ENCODE results near the gene ABCG1.
A peak's percentile ranks its signal among the peaks of the same experiment; 100 is the strongest.

ABCG1 gene

DNA sequence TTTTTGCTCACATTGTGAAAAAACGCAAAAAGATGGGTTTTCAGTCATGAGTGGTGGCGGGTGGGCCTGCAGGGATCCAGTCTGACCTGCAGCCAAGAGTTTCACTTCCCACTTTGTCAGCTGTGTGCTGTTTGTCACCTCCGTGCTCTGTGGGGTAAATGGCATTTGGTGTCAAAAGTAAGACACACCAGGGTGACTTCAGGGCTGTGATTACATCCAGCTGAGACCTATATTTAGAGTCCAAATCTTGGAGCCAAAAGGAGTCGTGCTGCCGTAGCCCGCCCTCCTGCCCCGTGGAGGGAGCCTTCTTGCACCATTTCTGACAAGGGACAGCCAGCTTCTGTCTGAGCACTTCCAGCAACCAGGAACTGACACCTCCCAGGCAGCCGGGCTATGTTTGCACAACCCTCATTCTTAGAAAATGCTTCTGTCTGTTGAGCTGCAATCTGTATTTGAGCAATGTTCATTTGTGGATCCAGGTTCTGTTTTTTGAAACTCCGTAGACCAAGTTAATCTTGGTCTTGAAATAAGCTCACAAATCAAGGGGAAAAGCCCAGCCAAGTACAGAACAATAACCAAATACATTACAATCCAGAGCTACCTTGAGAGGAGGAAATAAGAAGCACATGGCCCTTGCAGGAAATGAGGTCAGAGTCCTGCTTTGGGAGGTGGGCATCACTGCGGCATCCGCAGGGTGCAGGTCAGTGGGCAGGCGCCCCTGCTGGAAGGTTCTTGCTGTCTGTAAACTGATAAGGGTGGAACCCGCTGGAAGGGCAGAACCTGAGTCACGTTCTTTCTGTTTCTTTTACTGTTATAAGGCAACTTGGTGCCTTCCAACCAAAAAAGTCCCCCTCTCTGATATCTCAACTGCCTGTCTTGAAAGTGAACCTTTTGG lies 14.4 kb downstream of the ABCG1 start:
- peak; percentile 24 to 53 for DNase-seq

DNA sequence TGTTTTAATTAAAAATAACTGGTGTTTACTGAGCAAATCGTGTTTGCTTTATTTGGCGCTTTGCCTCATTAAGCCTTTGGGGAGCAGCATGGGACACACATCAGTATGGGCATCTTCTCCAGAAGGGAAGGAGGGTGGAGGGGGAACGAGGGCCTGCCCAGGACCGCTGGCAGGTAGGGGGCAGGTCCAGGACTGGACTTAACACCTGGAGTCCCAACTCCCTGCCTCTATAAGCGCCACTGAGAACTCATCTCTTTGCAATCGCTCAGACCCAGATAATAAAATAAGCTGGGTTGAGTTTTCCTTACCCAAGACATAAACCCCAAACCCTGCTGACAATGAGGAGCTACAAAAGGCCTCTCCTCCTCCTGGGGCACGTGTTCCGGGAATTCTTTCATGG lies 15.1 kb downstream of the ABCG1 start:
- DNase-seq, result no peak

DNA sequence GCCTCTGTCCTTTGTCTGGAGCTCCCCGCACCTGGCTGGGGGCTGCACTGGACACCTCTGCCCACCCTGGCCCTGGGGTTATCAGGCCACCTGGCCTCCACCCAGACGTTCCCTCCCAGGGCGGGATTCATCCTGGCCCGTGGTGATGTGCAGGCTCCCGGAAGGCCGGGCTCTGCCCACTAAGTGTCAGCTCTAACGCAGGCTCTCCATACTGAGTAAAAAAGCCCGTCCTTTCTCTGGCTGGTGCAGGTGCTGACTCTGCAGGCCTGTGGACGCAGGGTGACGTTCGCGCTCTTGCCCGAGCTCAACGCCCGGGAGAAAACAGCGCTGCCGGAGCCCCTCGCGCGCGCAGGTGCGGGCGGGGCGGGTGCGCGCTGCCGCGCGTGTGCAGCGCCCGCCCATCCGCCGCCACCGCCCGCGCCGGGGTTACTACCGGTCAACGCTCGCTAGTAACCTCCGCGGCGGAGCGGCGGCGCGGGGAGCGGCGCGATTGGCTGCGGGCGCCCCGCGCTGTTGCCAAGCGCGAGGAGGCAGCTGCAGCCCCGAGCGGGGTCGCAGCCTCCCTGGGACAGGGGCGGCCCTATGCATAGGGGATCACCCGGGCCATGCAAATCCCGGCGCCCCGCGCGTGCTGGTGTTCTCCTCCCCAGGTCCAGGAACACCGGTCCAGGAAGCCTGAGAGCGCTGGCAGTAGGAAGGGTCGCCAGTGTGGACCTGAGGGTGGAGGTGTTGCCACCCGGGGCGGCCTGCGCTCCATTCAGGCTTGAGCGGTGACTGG lies 15.7 kb downstream of the ABCG1 start:
- DNase-seq, result peak in 1 of 2 experiments; percentile 32

DNA sequence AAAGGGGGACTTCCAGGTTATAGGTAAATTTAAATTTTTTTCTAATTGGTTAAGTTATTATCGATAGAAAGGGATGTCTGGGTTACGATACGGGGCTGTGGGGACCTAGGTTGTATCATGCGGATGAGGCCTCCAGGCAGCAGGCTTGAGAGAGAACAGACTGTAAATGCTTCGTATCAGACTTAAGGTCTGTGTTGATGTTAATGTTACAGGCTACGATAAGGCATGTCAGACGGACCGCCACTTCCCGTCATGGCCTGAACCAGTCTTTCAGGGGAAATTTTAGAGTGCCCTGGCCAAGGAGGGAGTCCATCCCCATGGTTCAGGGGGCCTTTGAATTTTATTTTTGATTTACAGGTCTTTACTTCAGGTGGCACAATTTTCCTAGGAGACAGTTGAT lies 16.7 kb downstream of the ABCG1 start:
- no peak for DNase-seq

DNA sequence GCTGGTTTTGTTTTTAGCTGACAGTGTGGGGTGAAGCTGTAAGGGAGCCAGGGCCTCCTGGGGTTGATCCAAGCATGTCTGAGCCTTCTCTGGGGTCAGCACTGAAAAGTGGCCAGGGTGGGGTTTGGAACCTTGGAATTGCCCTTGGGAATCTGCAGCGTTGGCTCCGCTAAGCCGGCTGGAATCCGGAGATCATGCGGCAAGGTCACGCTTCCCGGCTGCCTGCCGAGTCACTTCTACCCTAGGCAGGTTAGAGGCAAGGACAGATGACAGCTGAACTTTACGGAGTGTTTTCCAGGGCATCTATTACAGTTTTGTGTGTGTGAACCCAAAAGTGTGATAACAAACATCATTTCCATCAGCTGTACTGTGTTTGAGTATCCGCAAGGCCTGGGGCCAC lies 17.1 kb downstream of the ABCG1 start:
- DNase-seq, result no peak

DNA sequence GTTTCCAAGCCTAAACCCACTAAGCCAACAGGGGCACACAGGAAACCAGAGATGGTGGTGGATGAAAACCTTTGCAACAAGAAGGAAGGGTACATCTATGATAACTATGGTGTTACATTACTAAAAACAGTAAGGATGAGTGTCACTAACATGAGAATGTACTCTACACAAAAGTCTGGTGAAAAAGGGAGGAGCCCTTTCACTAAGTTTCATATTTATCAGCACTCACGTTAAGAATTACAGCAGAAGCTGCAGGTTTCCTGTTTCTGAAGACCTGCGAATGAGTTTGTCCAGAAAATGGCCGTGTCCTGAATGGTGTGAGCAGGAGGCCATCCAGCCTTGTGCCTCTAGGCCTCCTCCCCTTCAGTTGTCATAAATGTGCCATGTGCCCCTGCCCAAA lies 17.8 kb downstream of the ABCG1 start:
- DNase-seq, result no peak

DNA sequence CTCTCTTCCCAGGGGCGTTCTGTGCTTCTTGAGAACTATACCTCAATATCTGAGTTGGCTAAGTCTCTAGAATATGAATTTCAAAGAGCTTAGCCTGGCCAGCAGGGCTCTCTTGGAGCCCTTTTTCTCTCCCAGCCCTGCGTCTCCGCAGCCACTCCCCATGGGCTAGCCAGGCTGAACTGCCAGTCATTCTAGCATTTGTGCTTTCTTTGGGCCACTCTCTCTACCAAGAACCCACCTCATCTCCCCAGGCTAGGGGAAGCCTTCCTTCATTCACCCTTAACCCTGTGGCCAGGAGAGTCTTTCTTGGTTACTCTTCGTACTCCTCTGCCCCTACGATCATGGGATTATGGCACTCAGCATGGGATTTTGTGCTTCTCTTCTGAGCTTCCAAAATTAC lies 18.2 kb downstream of the ABCG1 start:
- no peak for DNase-seq

DNA sequence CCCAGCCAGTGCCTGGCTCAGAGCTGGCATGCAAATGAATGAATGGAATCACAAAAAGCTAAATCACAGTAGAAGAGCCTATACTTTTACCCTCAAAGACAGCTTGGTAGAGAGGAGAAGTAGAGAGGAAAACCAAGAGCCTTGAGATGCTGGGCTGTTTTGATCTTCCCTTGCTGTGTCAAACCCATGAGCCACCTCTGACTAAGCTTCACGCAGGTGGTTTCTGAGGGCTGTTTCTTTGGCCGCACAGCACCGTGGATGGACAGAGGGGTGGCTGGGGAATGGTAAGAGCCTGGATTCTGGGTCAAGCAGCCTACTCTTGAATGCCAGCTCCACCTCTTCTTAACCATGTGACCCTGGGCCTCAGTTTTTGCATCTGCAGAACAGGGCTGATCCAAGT lies 18.6 kb downstream of the ABCG1 start:
- no peak for DNase-seq

DNA sequence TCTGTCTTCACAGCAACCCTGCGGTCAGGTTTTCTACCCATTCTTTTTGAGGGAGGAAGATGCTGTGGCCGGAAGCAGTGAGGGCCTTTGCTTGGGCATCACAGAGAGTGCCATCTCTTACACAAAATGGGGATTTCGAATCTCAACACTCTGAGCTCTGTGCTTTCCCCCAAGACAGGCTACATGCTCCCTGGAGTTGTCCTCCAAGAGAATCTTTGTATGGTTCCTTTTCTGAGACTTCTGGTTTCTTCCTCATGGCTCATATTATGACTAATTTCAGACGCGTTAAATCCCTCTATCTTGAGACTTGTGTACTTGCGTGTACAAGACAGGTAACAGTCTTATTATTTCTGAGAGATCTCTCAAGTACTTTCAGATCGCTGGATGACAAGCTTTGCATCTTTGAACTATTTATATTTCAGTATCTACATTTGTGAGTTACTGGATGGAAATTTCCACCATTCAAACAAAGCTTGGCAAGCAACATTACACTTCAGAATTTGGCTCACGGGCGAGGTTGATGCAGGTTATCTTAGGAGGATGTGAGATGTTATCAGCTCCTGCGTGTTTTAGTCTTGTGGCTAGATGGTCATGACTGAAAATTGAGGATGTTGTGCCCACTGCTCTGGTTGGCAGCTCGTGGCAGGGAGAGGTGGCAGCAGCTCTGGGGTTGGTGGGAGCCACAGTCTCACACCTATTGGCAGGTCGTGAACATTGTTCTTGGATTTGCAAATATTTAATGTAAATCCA lies 19.4 kb downstream of the ABCG1 start:
- no peak for DNase-seq

DNA sequence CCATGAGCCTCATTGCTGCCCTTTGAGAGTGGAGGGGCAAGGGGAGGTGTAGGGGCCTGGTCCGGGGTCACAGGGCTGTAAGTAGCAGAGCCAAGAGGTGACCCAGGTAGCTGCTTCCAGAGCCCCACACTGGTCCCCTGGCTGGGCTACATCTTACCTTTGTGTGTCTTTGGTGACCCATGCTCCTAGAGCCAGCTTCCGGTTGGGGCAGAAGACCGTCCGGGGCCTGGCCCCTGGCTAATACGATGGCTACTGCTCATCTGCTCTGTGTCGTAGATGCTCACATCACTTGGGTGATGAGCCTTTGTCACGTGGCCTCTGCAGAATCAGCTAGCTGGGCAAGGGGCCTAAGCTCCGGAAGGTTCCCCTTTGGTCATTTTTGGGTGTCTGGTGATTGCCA lies 20.6 kb downstream of the ABCG1 start:
- DNase-seq, result no peak

DNA sequence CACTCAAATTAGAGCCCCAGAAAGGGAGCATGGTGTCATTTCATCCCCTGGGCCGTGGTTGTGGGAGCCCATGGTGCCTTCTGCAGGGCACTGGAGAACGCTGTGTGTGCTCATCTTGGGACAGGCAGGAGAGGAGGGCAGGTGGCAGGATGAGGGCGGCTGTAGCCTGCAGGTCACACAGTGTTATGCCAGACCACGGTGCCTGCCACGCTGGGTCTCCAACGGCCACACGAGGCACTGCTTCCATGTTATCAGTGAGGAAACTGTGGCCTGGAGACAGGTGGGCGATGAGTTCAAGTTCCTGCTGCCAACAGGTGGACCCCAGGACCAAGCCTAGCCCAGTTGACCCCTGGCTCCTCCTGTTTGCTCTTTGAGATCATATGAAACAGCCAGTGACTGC lies 21.0 kb downstream of the ABCG1 start:
- DNase-seq, result no peak

DNA sequence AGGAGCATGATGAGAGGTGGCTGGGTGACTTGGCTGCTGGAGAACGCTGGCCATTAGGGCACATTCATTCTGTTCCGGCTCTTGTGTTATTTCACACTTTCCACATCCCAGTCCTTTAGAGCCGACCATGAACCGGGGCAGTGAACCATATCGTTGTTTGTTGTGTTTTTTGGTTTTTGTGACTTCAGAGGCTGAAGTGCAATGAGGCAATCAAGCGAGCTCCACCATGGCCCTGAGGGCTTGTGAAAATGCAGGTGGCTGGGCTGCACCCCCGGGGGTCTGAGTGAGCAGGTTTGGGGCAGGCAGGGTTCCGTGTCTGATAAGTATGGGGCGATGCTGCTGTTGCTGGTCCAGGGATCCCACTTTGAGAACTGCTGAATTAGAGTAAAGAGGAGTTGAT lies 23.7 kb downstream of the ABCG1 start:
- no peak for DNase-seq

DNA sequence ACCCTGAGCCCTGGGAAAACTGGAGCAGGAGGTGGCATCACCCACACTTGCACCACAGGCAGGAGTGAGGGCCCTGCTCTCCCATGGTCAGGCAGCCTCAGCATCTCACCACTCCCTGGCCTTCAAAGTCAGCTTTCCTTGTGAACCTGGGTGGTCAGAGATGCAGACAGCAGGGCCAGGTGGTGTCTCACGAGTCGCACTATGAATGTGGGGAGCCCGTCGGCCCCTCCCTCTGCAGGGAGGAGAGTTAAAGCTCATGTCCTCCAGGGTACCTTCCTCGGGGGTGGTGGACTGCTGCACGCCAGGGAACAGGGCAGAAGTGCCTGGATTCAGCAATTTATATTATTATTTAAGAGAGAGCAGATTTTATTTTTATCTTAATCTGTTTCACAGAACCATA lies 24.1 kb downstream of the ABCG1 start:
- DNase-seq, result no peak

DNA sequence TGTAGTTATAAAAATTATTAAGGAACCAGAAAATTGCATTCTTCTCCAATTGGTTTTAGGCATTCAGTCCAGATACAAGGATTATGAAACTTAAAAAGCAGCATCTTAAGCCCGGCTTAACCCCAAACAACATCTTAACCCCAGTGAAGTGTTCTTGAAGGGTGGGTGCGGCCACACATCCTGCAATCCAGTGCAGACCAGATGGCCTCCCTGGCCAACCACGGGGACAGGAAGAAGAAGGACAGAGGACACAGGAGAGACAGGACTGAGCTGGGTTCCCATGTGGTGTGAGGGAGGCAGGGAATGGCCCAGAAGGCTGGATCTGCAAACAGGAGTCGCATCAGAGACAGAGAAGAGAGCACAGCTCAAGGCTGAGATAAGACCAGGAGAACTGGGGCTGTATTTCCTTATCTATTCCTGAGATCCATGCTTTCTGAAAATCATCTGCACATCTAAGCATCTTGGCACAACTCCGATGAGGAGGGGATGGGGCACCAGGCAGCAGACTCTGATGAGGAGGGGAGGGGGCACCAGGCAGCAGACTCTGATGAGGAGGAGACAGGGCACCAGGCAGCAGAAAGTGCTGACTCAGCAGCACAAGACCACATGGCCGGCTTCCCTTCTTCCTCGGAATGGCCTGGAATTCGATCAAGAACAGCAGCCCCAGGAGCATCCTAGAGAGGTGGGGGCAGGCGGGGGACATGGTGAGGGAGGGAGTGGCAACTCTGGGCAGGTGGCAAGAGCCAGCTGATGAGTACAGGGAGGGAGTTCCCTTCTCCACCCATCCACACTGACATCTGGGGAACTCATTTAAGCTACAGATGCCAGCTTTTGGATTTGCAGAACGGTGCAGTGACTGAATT lies 26.6 kb downstream of the ABCG1 start:
- no peak for DNase-seq

DNA sequence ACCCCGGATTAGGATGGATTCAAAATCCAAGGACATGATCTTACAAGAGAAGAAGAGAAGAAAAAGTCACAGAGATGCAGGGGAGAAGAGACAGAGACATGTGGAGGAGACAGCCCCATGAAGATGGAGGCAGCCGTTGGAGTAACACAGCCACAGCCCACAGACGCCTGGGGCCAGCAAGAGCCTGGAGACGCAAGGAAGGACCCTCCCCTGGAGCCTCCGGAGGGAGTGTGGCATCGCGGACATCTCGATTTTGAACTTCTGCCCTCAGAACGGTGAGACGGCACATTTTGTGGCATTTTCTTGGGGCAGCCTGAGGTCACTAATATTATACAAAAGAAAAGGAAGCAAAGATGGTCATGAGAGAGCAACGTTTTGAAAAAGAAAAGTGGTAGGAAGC lies 28.8 kb downstream of the ABCG1 start:
- DNase-seq, result no peak

DNA sequence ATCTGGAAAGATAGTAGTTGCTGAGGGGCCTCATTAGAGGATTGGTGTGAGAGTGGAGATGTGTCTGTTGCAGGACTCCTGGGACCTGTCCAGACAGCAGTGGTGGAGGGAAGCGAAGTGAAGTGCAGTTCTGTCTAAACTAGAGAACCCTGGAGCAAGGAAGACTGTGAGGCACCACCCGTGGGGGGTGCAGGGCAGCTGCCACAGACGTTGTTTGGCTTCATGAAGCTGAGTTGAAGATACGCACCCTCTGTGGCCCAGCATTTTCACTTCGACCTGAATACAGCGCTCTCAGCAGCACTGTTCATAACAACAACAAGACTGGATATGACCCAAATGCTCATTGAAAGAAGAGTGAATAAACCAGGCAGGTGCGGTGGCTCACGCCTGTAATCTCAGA lies 29.3 kb downstream of the ABCG1 start:
- no peak for DNase-seq

DNA sequence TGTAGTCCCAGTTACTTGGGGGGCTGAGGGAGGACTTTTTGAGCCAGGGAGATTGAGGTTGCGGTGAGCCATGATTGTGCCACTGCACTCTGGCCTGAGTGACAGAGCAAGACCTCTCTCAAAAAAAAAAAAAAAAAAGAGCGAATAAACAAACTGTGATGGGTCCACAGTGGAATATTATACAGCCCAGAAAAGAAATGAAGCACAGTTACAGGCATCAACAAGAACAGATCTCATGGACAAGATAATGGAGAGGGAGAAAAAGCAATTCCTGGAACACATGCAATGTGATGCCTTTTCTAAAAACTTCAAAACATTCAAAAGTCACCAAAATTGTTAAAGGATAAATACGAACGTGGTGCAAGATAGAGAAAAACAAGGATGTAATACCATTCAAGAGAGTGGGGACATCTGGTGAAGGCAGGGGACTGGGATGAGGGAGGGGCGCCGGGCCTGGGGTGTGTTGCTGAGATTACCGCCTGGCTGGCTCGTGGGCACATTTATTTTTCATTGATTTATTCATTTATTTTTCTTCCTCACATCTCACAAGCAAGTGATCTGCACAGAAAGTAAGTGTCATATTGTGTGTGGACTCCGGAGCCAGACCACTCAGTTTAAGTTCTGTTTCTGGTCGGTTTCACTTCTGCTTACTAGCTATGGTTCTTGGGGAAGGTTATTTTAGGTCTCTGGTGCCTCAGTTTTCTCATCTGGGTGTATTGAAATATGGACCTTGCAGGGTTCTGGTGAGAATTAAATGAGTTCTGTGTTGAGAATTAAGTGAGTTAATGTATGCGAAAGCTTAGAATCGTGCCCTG lies 30.1 kb downstream of the ABCG1 start:
- no peak for DNase-seq

DNA sequence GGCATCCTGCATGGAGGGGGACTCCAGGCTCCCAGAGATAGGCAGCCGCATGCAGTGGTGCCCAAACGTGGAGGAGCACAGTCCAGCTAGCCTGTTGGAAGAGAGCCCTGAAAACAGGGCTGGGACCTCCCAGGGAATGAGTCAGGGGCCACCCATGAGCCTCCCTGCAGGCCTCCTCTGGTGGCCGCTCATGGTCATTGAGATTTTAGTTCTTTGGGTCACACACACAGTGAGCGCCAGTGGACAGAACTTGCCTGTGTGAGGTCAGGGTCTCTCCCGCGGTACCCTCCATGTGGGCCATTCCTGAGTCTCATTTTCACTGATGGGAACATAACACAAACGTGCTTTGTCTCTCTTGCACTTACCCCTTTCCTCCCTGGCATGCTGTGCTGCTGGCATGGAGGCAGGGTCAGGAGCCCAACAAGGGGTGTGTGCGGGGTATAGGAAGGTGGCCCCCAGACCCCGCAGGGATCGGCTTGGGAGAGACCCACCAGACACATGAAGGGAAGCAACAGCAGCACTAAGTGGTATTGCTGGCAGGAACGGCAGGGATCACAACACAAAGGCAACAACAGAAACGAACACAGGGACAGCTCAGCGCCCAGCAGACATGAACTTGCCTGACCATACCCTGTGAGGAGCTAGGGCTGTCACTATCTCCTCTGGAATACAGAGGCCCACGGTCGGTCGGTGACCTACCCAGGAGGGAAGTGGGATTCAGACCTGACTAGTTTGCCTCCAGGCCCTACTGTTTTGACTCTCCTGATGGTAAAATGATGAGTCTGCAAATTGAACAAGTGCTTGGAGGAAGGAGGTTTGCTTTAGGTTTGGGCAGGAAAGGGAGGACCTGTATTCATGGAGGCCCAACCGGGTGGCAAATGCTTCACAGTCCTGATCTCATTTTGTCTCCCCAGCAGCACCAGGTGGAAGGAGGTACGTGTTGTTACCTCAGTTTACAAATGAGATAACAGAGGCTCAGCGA lies 31.8 kb downstream of the ABCG1 start:
- no peak for DNase-seq

DNA sequence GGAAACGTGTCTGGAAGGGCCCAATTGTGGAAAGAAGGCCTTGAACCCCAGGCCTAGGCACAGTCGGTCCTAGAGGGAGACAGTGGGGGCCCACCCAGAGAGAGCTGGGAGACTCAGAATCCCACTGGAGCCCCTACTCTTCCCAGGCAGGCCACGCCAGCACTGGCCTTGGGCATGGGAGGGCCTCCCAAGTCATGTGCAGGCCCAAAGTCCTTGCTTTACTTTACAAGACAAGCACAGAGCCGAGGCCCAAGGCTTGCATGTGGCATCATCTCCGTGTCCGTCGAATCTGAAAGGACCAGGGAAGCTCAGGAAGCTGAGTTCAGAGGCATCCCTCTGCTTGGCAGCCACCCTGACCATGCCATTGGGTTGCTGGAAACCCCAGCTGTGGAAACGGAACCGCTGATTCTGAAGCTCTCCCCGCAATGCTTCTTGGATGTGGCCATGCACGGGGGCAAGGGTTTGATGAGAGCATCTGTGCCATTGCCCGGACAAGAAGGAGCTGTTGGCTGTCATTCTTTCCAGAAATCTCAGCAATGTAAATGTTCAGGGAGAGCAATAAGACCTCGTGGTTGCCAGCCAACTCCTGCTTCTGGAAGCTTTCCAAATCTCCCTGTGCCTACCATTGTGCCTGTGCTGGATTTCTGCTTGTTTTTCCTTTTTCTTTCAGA lies 32.8 kb downstream of the ABCG1 start:
- no peak for DNase-seq

DNA sequence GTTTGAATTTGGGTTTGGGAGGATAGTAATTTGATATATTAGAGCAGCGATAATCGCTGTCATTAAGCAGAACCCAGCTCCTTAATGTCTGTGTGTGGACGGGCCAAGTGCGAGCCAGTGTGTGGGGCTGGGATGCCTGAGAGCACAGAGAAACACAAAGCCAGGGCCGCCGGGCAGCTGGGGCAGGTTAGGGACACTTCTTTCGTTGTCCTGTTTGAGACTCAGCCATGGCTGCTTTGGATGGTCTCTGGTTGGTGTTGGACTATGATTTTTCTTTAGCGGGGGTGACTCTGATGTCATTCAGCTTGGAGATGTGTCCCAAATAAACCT lies 33.4 kb downstream of the ABCG1 start:
- no peak for DNase-seq
